GM18508 (cell line): ENCODE measurements around the gene TMEM239.
"Not testable (repeated sequence)": the region's sequence is repeated elsewhere in the genome, so short reads cannot be mapped to it uniquely, and the experiment has no call there.

Source experiments
- ATAC-seq: cut with Tn5 transposase; IDR thresholded peaks from one replicate; pipeline ENCODE4 v1.9.1; 2021; ENCODE audit warnings: moderate number of reproducible peaks; ENCODE audit not compliant: insufficient read depth, unreplicated experiment

The TMEM239 gene

GRCh38 chr20:2816030-2816582, at the start of gene TMEM239:
Gene TMEM239 (plus strand): TSS chr20:2816364. CDS start chr20:2816555, 191 bp downstream.
- ATAC-seq = no peak

GRCh38 chr20:2767768-2768631, 48.2 kb upstream of the TMEM239 start:
- ATAC-seq = no peak

DNA sequence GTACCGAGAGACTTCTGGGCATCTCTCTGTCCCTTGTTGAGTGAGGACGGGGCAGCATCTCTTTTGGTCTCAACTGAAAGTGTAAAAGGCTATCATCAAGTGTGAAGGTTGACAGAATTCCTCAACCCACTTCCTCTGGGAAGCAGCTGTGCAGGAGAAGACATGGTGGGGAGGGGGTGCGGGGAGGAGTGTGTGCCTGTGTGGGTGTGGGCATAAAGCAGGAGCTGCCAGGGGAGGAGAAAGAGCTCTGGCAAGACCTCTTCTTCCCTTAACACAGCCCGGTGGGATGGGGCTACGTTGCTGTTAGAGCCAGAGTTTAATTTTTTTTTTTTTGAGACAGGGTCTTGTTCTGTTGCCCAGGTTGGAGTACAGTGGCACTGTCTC, 47.5 kb upstream of the TMEM239 start:
- ATAC-seq = no peak

- ATAC-seq = not testable (repeated sequence)
These were observed 46.1 kb upstream of the TMEM239 start for GRCh38 chr20:2770091-2770490.

DNA sequence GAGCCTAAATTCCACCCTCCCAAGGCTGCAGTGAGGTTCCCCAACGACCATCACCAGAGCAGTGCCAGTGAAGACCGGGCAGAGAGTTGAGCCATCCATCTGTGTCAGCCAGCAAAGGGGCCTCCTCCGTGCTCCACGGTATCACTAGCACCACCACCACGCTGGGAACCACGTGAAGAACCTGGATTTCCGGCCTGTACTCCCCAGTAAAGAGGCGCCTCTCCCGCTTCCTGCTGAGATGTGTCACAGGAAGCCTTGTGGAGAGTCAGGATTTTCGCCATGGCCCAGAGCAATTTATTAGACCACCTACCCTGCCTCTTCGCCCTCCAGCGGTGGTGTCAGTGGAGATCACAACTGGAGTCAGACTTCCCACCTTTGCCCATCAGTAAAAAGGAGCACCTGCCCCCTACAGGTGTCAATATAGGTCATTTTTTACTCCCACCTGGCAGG, 44.5 kb upstream of the TMEM239 start:
- no peak for ATAC-seq

DNA sequence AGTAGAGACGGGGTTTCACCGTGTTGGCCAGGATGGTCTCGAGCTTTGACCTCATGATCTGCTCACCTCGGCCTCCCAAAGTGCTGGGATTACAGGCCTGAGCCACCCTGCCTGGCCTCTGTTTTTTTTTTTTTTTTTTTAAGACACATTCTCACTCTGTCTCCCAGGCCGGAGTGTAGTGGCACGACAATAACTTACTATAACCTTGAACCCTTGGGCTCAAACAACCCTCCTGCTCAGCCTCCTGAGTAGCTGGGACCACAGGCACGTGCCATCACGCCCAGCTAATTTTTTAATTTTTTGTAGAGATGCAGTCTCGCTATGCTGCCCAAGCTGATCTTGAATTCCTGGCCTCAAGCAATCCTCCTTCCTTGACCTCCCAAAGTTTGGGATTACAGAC, 42.4 kb upstream of the TMEM239 start:
- no peak for ATAC-seq

- ATAC-seq = no peak
These were observed 41.0 kb upstream of the TMEM239 start for GRCh38 chr20:2775139-2775538.

- ATAC-seq = no peak
These were observed 37.4 kb upstream of the TMEM239 start for GRCh38 chr20:2778602-2779321.

GRCh38 chr20:2780948-2781347, 35.2 kb upstream of the TMEM239 start:
- no peak for ATAC-seq

DNA sequence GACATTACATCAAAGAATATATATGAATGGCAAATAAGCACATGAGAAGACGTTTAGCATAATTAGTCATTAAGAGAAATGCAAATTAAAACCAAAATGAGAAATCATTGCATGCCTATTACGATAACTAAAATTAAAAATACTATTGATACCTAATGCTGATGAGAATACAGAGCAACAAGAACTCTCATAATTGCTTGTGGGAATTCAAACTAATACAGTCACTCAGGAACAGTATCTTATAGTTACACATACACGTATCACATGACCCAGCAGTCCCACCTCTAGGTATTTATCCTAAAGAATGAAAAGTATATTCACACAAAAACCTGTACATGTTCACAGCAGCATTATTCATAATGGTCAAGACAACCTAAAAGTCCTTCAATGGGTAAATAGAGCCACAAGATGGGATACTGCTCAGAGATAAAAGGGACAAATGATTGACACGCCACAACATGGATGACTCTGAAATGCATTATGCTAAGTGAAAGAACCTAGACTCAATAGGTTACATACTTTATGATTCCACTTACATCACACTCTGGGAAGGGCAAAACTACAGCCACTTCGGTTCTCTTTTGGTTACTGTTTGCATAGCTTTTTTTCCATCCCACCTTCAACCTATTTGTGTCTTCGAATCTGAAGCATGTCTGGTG, 32.1 kb upstream of the TMEM239 start:
- no peak for ATAC-seq

DNA sequence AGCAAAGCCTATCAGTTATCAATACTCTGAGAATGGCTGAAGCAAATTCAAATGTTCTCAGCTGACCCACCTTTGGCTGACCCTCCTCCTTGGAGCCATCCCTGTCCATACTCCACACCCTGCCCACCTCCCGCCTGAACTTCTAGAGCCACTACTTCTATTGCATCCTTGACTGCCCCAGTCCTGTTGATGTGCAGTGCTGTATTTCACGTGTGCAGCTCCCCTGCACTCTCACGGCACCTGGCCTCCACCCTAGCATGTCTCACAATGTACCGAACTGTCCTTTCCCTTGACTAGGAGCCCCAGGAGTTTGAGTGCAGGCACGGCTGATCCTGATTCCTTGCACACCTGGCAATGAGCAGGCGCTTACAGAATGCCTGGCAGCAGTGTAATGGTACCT, 22.7 kb upstream of the TMEM239 start:
- ATAC-seq = no peak

DNA sequence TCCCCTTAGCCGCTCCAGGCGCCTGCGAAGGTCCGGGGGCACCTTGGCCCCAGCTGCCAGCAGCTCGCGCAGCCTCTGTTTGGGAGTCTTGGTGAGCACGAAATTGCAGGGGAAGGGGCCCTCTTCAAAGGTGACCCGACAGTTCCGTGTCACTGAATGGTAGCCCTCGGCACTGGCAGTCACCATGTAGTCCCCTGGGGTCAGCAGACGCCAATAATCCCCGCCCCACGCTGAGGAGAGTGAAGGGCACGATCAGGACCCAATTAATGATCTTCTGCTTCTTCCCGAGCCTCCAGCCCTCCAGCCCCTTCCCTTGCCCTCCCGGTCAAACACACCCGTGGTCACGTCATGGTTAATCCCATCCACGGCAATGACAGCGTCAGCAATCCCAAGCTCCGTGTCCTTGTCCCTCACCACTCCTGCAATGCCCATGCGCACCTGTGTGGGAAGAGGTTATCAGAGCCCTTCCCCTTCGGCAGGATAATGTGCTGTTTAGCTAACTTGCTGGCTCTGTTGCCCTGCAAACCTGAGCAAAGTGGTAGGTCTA, 21.9 kb upstream of the TMEM239 start:
- no peak for ATAC-seq

DNA sequence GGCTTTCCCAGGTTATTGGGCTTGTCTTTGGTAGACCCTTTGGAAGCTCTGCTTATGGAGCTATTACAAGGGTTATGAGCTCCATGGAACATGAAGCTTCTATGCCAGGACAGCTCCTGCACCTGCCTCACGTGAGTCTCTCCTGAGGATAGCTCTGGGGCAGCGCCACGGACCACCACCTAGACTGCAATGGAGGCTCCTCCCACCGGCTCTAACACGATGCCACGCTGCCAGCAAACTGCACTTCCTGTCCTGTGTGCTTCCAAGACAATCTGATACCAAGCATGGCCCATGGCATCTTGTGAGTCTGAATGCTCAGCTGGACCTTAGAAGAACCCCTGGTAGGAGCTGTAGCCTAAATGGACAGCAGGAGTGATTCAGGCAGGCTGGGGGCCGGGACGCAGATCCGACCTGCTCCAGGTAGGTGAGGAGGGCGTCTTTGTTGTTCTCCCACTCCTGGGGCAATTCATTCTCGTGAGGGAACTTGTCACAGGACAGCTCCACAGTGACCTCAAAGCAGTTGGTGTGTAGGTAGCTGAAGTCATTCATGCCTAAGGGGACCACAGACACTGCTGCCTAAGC, 21.2 kb upstream of the TMEM239 start:
- no peak for ATAC-seq

DNA sequence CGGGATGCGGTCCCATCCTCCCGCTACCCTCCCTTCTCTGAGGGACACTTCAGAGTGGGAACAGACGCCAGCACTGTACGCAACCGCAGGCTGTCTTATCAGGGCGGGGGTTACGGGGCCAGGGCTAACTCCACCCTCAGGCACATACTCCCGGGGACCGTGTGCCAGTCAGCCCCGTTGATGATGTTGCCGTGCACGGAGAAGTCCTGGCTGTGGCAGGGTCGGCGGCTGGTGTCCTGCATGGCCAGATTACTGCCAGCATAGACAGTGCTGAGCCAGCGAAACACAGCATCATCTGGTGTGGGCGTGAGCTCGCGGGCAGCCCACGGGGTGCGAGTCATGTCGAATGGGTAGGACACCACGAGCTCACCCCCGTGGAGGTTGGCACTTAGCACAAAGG, 20.7 kb upstream of the TMEM239 start:
- ATAC-seq = no peak

DNA sequence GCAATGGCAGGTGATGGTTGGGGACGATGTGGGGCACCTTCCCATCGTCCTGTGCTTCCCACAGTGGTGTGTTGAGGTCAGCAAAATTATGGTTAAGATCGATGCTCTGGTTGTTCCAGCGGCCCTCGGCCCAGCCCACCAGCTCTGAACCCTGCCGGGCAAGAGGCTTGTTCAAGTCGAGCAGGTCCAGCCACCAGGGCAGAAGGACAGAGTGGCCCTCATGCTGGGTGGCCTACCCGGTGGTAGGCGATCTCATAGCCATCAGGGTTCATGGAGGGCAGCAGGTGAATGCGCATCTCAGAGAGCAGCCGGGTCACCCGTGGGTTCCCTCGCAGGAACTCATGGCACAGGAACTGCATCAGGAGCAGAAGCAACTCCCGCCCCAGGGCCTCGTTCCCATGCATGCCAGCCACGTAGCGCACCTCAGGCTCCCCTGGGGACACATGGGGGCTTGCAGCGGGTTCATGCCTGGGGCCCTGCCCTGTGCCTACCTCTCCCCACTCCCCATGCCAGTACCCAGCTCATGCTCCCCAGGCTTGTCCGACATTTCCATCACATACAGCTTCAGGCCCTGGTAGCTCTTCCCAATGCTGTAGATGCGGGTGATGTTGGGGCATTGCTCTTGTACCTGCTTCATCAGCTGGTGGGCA, 20.0 kb upstream of the TMEM239 start:
- no peak for ATAC-seq

GRCh38 chr20:2797136-2797983, 18.8 kb upstream of the TMEM239 start:
- ATAC-seq = no peak

DNA sequence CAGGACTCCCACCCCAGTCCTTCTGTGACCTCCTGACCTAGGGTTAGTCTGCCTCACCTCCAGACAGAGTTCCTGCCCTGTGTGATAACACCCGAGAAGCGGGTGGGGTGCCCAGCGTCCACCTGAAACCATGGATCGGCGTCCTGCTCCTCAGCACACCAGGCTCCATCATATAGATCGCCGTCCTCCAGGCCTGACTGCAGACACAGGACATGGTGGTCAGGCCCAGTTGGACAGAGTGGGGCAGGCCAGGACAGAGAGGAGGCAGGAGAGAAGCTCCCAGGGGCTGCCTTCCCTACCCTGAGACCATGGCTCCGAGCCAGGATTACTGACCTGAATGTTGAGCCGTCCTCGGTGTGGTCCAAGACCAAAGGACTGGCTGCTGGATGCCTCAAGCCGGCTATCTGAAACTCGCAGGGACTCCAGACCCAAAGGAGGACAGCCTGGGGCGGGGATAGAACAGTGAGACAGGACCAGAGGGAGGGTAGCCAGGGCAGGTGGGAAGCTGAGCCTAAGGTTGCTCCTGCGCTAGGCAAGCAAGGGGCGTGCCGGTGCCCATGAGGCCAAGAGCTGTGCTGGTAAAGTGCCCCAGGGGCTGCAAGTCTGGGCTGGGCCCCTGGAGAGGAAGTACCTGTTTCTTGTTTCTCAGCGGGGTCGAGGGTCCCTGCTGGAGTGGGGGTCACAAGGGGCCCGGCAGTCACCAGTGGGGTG, 17.9 kb upstream of the TMEM239 start:
- no peak for ATAC-seq

DNA sequence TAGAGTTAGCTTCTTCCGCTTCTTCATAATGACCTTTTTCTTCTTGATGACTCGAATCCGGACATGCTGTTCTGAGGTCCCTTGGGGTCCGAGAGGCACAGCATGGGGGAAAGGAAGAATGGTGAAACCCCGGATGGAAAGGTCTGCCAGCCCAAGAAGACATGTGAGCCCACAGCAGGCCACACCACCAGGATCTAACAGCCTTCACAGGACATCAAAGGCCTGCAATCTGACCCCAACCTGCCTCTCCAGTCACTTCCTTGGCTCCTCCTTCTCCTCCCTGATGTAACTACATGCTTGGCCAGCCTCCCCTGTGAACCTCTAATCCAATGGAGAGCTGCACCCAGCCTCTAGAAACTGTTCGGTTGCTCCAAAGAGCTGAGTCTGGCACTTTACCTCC, 17.4 kb upstream of the TMEM239 start:
- no peak for ATAC-seq
